Endothelial cell of umbilical vein (primary cell): ENCODE results near the gene LRR1.

Source experiments
- CTCF ChIP-seq, 2 donors: IDR thresholded peaks; 1 replicate in 1 of 2; 2 replicates in 1 of 2; pipeline ENCODE4 v1.5.1; 2011; ENCODE audit warnings: low read length in 2 of 2, mild to moderate bottlenecking in 2 of 2, moderate library complexity in 2 of 2, control low read depth in 1 of 2, inconsistent platforms in 1 of 2, low read depth in 1 of 2; ENCODE audit not compliant: insufficient read depth in 1 of 2; ENCODE audit errors: extremely low read depth in 1 of 2
- EZH2 ChIP-seq: IDR thresholded peaks from 2 replicates; pipeline ENCODE4 v1.6.1; 2012; ENCODE audit warnings: borderline replicate concordance, low read depth, mild to moderate bottlenecking, moderate library complexity, low read length, inconsistent platforms; ENCODE audit not compliant: severe bottlenecking
- MAX ChIP-seq: IDR thresholded peaks from 2 replicates; pipeline ENCODE4 v1.6.1; 2011; ENCODE audit not compliant: insufficient read depth, insufficient read length
- MYC ChIP-seq: IDR thresholded peaks from one replicate; pipeline ENCODE4 v1.6.1; 2011; ENCODE audit warnings: mild to moderate bottlenecking, low read depth, low read length
- POLR2A ChIP-seq: IDR thresholded peaks from 2 replicates; pipeline ENCODE4 v1.6.1; 2012; ENCODE audit warnings: low read depth, mild to moderate bottlenecking, control low read depth, low read length
- POLR2AphosphoS5 ChIP-seq: IDR thresholded peaks from 2 replicates; pipeline ENCODE4 v1.6.1; 2012; ENCODE audit warnings: low read depth, mild to moderate bottlenecking, control low read depth, low read length, moderate library complexity; ENCODE audit not compliant: insufficient read depth

- TF ChIP-seq CTCF (IDR thresholded peaks at IDR 0.05; ENCODE audit: extremely low read depth in 1 of 2, insufficient read depth in 1 of 2, low read depth in 1 of 2, low read length in 2 of 2) (no peak), POLR2A (no peak), MAX (no peak), MYC (no peak), POLR2AphosphoS5 (no peak), EZH2 (no peak)
These were observed 5.7 kb upstream of the LRR1 start for GRCh38 chr14:49593016-49593415.
